Endometrial microvascular endothelial cells (primary cell): Measurements from ENCODE around the gene LRRC71. TPM values are rescaled to one million over a fixed set of nuclear protein-coding genes. Genes with fewer than 3 reads are reported as not detected.

Experiments
- in situ Hi-C: cut with HindIII; loops from 2 replicates; pipeline ENCODE4 v1.10.0; 2017; ENCODE audit warnings: low sequenced_read_pairs, low pct_unique_long_range_greater_than_20kb; ENCODE audit errors: inconsistent ontology term
- total RNA-seq: library from RNA; depleted of rRNA; stranded (reverse); fragments of >200 nt; gene quantifications from one replicate; pipeline ENCODE4 v1.2.3, GENCODE V29; 2015; ENCODE audit errors: inconsistent ontology term

Gene LRRC71
- total RNA-seq, 1 donor from 2014 or later = not detected

DNA sequence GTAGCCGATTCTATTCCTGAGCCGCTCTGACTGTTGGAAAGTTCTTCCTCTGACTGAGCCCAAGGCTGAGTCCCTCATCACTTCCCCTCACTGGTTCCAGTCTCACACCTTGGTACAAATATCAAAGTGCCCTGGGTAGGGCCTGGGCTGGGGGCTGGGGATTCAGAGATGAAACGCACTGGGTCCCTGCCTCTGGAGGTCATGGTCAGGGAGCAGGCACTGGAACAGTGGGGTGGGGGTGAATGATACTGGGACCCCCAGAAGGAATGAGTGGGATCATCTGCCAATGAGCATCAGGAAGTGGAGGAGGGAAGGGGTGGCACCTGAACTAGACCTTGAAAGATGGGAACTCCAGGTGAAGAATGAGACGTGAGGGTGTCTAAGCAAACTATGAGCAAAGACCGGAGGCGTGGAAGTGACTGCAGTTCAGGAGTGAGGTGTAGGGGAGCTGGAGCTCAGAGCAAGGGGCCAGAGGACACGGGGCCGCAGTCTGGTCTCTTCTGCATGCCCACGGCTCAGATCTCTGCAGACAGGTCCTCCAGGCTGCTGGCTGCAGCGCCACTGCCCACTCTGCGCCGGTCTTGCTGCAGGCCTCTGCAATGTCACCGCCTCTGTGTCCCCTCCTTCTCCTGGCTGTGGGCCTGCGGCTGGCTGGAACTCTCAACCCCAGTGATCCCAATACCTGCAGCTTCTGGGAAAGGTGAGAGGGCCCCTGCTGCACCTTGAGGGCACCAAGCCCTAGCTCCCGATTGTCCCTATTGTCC is 16.9 kb upstream of the LRRC71 start:
- in situ Hi-C loops = no loop called here

DNA sequence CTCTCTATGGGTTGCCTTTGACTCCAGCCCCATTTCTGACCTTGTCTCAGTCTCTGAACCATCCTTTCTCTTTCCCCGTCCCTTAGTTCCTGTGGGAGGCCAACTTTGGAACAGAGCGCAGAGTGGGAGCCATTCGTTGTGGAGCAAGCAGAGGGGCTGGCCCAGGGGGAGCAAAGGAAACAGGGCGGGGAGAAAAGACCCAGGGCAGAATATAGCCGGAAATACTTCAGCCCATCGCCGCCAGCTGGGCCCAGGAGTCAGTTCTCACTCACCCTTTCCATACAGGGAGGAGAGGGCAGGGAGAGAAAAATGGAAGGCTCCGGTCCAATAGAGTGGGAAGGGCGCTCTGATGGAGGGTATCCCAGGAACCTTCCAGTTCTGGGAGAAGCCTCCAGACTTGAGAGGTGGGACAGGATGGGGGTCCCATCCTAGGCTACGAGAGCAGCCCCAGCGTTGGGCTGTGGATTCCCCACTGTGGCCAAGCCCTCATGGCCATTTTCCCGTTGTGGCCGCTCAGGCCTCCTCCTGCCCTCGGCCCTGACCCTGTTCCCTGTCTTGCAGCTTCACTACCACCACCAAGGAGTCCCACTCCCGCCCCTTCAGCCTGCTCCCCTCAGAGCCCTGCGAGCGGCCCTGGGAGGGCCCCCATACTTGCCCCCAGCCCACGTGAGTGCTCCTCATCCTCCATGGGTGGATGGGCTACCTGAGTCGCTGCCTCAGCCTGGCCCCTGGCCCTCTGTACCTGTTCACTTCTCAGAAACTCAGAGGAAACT is 16.1 kb upstream of the LRRC71 start:
- in situ Hi-C loops = no loop called here

DNA sequence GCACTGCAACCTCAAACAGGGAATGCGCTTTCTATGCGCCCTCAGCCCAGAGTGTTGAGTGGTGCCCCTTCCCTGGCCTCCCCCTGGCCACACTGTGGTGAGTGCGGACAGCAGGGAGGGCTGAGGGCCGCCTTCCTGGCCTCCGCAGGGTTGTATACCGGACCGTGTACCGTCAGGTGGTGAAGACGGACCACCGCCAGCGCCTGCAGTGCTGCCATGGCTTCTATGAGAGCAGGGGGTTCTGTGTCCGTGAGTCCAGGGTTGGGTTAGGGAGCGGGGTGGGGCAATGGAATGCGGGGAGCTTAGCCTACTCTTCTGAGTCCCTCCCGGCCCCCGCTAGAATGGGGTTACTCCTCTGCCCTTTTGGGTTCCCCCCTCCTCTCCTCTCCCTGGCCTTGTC is 15.3 kb upstream of the LRRC71 start:
- in situ Hi-C loops = no loop called here

DNA sequence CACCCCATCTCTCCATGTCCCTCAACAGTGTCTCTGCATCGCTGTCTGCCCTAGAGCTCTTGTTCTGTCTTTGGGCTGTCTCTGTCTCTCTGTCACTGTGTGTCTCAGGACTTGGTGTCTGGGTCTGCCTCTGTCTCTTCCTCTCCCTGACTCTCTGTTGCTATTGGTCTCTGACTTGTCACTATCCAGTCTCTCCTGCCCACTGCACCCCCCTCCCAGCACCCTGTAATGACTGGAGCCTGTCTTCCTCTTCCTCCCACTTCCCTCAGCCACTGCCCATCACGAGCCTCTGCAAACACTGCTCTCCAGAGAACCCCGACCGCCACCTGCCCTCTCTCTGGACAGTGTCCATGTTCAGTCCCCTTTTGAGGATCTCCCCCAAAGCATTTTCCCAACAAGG is 14.8 kb upstream of the LRRC71 start:
- in situ Hi-C loops = no loop called here

DNA sequence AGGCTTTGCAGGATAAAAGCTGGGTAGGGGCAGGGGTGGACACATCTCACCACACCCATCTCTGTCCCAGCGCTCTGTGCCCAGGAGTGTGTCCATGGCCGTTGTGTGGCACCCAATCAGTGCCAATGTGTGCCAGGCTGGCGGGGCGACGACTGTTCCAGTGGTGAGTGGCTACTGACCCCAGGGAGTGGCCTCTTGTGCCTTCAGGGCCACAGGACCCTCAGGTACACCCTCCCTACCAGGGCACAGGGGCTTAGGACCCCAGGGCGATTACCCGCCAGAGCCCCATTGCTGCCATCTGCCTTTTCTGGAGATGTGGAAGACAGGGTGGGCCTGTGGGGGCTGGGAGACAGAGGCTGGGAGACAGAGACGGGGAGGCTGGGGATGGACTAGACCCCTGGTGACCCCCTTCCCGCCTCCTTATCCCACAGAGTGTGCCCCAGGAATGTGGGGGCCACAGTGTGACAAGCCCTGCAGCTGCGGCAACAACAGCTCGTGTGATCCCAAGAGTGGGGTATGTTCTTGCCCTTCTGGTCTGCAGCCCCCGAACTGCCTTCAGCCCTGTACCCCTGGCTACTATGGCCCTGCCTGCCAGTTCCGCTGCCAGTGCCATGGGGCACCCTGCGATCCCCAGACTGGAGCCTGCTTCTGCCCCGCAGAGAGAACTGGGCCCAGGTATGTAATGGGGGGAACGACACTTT is 14.1 kb upstream of the LRRC71 start:
- in situ Hi-C loops = no loop called here

DNA sequence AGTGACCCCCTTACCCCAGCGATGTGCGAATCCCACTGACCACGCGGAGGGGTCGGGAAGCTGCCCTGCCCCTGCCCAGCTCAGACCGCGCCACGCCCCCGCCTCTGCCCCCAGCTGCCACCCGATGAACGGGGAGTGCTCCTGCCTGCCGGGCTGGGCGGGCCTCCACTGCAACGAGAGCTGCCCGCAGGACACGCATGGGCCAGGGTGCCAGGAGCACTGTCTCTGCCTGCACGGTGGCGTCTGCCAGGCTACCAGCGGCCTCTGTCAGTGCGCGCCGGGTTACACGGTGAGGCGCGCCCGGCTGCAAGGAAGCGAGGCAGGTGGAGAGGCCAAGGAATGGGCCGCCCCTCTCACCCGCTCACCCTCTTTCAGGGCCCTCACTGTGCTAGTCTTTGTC is 11.9 kb upstream of the LRRC71 start:
- in situ Hi-C loops = no loop called here

DNA sequence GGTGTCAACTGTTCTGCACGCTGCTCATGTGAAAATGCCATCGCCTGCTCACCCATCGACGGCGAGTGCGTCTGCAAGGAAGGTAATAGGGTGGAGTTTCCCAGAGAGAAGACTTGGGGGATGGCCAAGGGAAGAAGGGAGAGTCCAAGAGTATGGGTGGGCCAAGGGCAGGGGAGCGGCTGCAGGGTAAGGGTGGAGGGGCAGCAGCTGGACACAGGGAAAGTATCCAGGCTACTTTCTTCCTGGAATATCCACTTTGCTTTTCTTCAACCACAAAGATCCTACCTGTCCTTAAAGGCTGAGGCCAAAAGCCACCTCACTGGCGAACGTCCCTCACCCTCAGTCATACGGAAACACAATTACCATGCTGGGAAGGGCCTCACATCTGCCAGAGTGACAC is 11.5 kb upstream of the LRRC71 start:
- in situ Hi-C loops = no loop called here

DNA sequence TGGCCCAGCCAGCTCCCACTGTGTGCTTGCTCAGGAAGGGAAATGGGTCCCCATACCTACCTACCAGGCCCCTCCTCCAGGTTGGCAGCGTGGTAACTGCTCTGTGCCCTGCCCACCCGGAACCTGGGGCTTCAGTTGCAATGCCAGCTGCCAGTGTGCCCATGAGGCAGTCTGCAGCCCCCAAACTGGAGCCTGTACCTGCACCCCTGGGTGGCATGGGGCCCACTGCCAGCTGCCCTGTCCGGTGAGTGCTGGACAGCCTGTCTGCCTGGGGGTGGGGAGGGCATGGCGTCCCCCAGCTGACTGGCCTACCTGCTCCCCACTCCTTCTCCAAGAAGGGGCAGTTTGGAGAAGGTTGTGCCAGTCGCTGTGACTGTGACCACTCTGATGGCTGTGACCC is 10.8 kb upstream of the LRRC71 start:
- in situ Hi-C loops = no loop called here

DNA sequence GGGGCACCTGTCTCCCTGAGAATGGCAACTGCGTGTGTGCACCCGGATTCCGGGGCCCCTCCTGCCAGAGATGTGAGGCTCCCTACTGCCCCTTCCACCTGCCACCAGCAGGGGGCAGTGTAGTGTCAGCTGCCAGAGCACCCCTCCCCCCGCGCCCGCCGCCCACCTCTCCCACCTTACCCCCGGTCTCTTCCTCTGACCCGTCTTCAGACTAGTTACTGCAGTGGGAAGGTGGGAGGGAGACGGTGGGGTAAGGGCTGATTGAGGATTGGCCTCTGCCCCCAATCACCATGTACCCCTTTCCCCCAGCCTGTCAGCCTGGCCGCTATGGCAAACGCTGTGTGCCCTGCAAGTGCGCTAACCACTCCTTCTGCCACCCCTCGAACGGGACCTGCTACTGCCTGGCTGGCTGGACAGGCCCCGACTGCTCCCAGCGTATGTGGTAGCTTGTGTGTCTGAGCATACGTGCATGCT is 10.1 kb upstream of the LRRC71 start:
- in situ Hi-C loops = no loop called here

DNA sequence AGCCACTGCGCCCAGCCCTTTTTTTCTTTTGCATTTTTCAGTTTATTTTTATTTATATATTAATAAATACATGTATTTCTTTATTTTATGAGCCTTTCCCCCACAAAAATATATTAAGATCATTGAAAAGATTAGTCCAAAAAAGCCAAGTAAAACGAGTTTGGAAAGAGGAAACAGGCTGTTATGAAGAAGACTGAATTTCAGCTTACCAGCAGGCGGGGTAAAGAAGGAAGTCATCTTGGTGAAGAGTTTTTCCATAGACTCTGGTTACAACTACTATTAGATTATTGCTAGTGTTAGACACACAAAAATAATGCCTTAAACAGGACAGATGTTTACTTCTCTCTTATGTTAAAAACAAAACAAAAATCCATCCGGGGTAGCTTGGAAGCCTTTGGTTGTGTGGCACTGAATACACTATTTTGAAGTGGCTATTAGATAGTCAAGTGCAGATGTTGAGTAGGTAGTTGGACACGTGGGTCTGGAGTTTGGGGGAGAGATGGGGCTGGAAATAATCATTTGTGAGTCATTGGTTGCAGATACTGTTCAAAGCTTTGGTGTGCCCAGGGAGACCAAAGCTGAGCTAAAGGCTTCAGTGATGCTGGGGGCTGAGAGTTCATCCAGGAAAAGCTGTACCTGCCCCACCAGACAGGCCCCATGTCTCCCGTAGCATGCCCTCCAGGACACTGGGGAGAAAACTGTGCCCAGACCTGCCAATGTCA is 8.7 kb upstream of the LRRC71 start:
- in situ Hi-C loops = no loop called here

DNA sequence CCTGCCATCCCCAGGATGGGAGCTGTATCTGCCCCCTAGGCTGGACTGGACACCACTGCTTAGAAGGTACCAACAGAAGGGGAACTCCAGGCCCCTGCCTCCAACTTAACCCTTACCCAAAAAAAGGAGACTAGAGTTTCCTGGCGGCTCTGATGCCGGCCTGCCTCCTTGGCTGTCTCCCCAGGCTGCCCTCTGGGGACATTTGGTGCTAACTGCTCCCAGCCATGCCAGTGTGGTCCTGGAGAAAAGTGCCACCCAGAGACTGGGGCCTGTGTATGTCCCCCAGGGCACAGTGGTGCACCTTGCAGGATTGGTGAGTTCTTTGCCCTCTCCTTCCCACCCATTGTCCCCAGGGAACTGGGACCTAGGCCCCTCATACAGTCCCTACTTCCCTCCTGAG is 8.1 kb upstream of the LRRC71 start:
- in situ Hi-C loops = no loop called here

DNA sequence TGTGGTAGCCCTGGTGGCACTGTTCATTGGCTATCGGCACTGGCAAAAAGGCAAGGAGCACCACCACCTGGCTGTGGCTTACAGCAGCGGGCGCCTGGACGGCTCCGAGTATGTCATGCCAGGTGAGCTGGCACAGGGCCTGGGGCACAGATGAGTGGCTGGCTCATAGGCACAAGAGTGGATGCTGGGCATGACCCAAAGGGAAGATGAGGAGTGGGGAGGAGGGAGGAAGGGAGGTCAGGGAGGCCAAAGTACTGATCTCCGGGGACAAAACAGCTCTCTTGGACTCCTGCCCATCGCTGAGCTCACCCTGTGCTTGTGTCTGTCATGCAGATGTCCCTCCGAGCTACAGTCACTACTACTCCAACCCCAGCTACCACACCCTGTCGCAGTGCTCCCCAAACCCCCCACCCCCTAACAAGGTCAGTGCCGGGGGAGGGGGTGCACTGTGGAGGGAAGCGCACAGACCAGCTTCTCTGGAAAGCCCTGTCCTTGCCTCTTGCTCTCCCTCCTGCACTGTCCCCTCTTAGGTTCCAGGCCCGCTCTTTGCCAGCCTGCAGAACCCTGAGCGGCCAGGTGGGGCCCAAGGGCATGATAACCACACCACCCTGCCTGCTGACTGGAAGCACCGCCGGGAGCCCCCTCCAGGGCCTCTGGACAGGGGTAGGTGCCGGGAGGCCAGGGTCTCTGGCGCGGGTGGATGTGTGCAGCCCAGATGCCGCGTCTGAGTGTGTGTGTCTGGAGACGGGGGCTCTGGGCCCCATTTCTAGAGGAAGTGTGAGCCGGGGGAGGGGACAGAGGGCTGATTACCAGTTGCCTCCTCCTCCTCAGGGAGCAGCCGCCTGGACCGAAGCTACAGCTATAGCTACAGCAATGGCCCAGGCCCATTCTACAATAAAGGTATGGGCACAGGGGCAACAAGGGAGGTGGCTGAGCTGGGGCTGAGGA is 7.3 kb upstream of the LRRC71 start:
- in situ Hi-C loops = no loop called here

DNA sequence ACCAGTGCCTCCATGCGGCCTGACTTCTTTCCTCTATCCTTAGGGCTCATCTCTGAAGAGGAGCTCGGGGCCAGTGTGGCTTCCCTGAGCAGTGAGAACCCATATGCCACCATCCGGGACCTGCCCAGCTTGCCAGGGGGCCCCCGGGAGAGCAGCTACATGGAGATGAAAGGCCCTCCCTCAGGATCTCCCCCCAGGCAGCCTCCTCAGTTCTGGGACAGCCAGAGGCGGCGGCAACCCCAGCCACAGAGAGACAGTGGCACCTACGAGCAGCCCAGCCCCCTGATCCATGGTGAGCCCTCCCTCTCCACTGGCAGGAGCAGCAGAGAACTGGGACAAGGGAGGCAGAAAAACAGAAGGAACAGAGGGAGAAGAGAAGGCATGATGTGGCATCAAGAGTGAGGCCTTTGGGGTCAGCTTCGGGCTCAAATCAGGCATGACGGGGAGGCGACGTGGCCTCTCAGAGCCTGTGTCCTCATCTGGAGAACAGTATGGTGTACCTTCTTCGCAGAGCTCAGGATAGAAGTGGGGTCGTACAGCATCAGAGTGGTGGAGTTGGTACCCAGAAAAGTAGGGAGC is 6.5 kb upstream of the LRRC71 start:
- in situ Hi-C loops = no loop called here

DNA sequence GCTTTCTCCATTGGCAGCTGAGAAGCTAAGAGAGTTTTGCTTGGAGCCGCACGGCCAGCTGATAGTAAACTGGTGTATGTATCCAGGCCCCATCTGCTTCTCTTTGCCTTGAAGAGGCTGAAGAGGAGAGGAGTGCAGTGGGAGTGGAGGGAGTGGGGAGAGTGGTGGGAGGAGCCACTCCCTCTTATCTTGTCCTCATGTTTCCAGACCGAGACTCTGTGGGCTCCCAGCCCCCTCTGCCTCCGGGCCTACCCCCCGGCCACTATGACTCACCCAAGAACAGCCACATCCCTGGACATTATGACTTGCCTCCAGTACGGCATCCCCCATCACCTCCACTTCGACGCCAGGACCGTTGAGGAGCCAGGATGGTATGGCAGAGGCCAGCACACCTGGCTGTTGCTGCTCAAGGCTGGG is 6.0 kb upstream of the LRRC71 start:
- in situ Hi-C loops = no loop called here

DNA sequence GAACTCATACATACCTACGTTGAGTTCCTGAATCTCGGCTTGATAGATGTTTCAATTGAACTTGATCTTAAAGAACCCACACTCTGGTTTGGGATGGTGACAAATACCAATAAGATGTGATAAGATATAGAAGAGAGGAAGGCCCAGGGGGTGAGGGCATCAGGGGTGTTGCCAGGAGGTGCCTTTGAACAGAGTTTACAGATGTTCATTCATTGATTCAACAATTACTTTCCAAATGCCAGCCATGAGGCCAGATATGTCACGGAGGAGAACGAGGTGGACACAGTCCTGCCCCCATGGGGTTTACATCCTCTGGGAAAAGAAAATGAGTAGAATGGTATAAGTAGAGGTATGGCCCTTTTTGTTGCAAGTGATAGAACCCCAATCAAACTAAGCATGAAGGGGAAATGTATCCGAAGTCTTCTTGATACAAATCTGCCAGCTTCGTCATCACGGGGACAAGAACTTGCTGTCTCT is 659 bp downstream of the LRRC71 start:
- in situ Hi-C loops = no loop called here

DNA sequence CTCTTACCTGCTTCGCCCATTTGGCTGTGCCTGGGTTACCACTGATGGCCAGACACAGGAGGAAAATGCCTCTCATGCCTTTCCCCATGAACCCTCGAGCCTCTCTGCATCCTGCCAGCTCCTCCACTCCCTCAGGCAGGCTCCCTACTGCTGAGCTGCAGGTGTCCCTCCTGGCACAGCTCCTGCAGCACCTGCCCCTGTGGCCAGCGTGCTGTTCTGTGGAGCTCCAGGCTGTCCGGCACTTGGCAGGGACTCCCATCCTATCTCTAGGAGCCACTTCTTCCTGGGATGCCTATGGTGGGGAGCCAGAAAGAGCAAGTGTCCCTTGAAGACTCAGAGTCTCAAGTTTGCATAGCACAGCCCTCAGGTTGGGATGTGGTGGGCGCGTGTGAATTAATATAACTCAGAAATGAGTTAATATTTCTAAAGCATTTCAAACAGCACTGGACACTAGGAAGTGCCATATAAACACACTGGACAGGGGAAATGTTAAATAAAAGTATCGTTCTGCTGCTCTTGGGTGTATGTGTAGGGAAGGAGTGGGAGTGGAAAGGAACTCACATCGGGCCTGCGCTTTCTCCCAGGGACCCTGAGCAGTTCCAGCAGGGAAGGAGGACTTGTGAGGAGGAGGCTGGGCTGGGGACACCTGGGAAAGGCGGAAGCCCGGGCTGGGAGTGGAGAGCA is 2.7 kb downstream of the LRRC71 start:
- in situ Hi-C loops = no loop called here
